ENCODE data around the gene MFAP3L.

MFAP3L gene

GRCh38 chr4:169996379-169997240, 29.6 kb downstream of the MFAP3L start:
- DNase-seq (ENCODE audit: low read depth in 2 of 2), result no peak
- TF ChIP-seq CTCF (IDR thresholded peaks at IDR 0.05; ENCODE audit: low read depth, low read length), result no peak
- no peak overlapping the region for H3K4me3 ChIP-seq (replicated peaks in 1 of 2; ENCODE audit: low read depth in 2 of 2, low read length in 2 of 2)

- no peak overlapping the region for H3K4me3 ChIP-seq (replicated peaks in 1 of 2; ENCODE audit: low read depth in 2 of 2, low read length in 2 of 2)
- DNase-seq (ENCODE audit: low read depth in 2 of 2), result no peak
- TF ChIP-seq CTCF (IDR thresholded peaks at IDR 0.05; ENCODE audit: low read depth, low read length), result no peak
Observed at GRCh38 chr4:169993531-169993930, 32.7 kb downstream of the MFAP3L start.

- peak in 1 of 2 donors; percentile 57 for DNase-seq (ENCODE audit: low read depth in 2 of 2)
- no peak for TF ChIP-seq CTCF (IDR thresholded peaks at IDR 0.05; ENCODE audit: low read depth, low read length)
- no peak overlapping the region for H3K4me3 ChIP-seq (replicated peaks in 1 of 2; ENCODE audit: low read depth in 2 of 2, low read length in 2 of 2)
Observed at GRCh38 chr4:169988252-169988651, 37.9 kb downstream of the MFAP3L start.

GRCh38 chr4:169987327-169988228, 38.6 kb downstream of the MFAP3L start:
- no peak for TF ChIP-seq CTCF (IDR thresholded peaks at IDR 0.05; ENCODE audit: low read depth, low read length)
- peak in 1 of 2 donors; percentile 29 for DNase-seq (ENCODE audit: low read depth in 2 of 2)
- no peak overlapping the region for H3K4me3 ChIP-seq (replicated peaks in 1 of 2; ENCODE audit: low read depth in 2 of 2, low read length in 2 of 2)

- no peak for DNase-seq (ENCODE audit: low read depth in 2 of 2)
- no peak overlapping the region for H3K4me3 ChIP-seq (replicated peaks in 1 of 2; ENCODE audit: low read depth in 2 of 2, low read length in 2 of 2)
- TF ChIP-seq CTCF (IDR thresholded peaks at IDR 0.05; ENCODE audit: low read depth, low read length), result no peak
Observed at GRCh38 chr4:169986369-169986768, 39.8 kb downstream of the MFAP3L start.

- no peak overlapping the region for H3K4me3 ChIP-seq (replicated peaks in 1 of 2; ENCODE audit: low read depth in 2 of 2, low read length in 2 of 2)
- DNase-seq (ENCODE audit: low read depth in 2 of 2), result no peak
- no peak for TF ChIP-seq CTCF (IDR thresholded peaks at IDR 0.05; ENCODE audit: low read depth, low read length)
Observed at GRCh38 chr4:169985881-169986280, 40.3 kb downstream of the MFAP3L start.
